Measurements from ENCODE around the gene C1QTNF4. TPM values are rescaled to one million over a fixed set of nuclear protein-coding genes. Genes with fewer than 3 reads are reported as not detected.
A peak's percentile ranks its signal among the peaks of the same experiment; 100 is the strongest.
"Not testable (repeated sequence)": the region's sequence is repeated elsewhere in the genome, so short reads cannot be mapped to it uniquely, and the experiment has no call there.

Gene C1QTNF4
- total and polyA plus RNA-seq, 10 donors: 0.41 to 2.5 (median 1.3) TPM

GRCh38 chr11:47560426-47560825, 33.8 kb downstream of the C1QTNF4 start:
- H3K9me3 ChIP-seq: no peaks in the 10 kb centered on the region
- no peak overlapping the region for H3K27ac ChIP-seq
- intact Hi-C loops (cut with DNase I; ENCODE audit: low total_unique reads): no loop called here
- peaks cover 5 to 13% (median 11%) of the 10 kb centered on the region in 6 donors for H3K4me1 ChIP-seq
- WGBS, 5 donors: 65 to 89% (median 83%) methylated on average over 2 of the region's 2 CpGs
- H3K36me3 ChIP-seq: no peaks in the 10 kb centered on the region
- no peak for DNase-seq
- no peak overlapping the region for H3K4me3 ChIP-seq
- TF ChIP-seq CTCF (IDR thresholded peaks at IDR 0.05 in 8 of 11, conservative IDR thresholded peaks at IDR 0.05 in 3 of 11) (no peak), POLR2A (IDR thresholded peaks at IDR 0.05) (no peak), POLR2AphosphoS5 (IDR thresholded peaks at IDR 0.05) (no peak)
- H3K27me3 ChIP-seq (replicated peaks in 1 of 7): no peaks in the 10 kb centered on the region

DNA sequence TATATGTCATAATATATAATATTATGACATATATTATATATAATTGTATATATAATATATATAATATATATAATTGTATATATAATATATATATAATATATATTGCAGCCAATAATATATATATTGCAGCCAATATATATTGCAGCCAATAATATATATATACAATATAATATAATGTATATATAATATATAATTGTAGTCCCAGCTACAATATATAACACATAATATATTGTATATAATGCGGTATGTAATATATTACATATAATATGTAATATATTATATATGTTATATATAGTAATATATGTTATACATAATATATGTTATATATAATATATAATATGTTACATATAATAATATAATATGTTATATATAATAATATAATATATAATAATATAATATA, 35.5 kb downstream of the C1QTNF4 start:
- 95 to 100% (median 98%) methylated on average over 1 of the region's 1 CpG for WGBS, 5 donors
- H3K27ac ChIP-seq: no peak overlapping the region

DNA sequence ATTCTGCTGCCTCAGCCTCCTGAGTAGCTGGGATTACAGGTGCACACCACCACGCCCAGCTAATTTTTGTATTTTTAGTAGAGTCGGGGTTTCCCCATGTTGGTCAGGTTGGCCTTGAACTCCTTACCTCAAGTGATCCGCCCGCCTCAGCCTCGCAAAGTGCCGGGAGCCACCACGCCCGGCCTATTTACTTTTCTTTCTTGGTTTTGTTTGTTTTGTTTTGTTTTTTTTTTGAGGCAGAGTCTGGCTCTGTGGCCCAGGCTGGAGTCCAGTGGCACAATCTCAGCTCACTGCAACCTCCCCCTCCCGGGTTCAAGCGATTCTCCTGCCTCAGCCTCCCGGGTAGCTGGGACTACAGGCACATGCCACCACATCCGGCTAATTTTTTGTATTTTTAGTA, 37.2 kb downstream of the C1QTNF4 start:
- H3K36me3 ChIP-seq; H3K9me3 ChIP-seq; H3K27ac ChIP-seq; intact Hi-C loops (cut with DNase I; ENCODE audit: low total_unique reads); H3K27me3 ChIP-seq (replicated peaks in 1 of 7); H3K4me3 ChIP-seq: not testable (repeated sequence)
- DNase-seq: peak; percentile 41
- peaks cover 0 to 15% (median 8%) of the 10 kb centered on the region in 6 donors for H3K4me1 ChIP-seq
- WGBS, 5 donors: 90 to 96% (median 93%) methylated on average over 12 of the region's 12 CpGs

More for the DNA sequence above, 35.5 kb downstream of the C1QTNF4 start:
- no peak for DNase-seq
- Histone ChIP-seq H3K4me1 (peaks cover 0 to 4% (median 1%) of the 10 kb centered on the region in 6 donors), H3K4me3 (no peak overlapping the region), H3K36me3 (no peaks in the 10 kb centered on the region), H3K27me3 (replicated peaks in 1 of 7) (no peaks in the 10 kb centered on the region), H3K9me3 (no peaks in the 10 kb centered on the region)
- intact Hi-C loops (cut with DNase I; ENCODE audit: low total_unique reads): no loop called here
- TF ChIP-seq CTCF (IDR thresholded peaks at IDR 0.05 in 8 of 11, conservative IDR thresholded peaks at IDR 0.05 in 3 of 11) (no peak), POLR2AphosphoS5 (IDR thresholded peaks at IDR 0.05) (no peak), POLR2A (IDR thresholded peaks at IDR 0.05) (no peak)

GRCh38 chr11:47553406-47553743, 40.8 kb downstream of the C1QTNF4 start:
- TF ChIP-seq CTCF (IDR thresholded peaks at IDR 0.05 in 8 of 11, conservative IDR thresholded peaks at IDR 0.05 in 3 of 11): peak in 8 of 11 experiments; percentile 2 to 63 (median 23)
- TF ChIP-seq POLR2A (IDR thresholded peaks at IDR 0.05): no peak
- TF ChIP-seq POLR2AphosphoS5 (IDR thresholded peaks at IDR 0.05): no peak
- peaks cover 27 to 51% (median 44%) of the 10 kb centered on the region in 6 donors for H3K4me1 ChIP-seq
- H3K27me3 ChIP-seq (replicated peaks in 1 of 7): no peaks in the 10 kb centered on the region
- intact Hi-C loops (cut with DNase I; ENCODE audit: low total_unique reads): no loop called here
- H3K36me3 ChIP-seq: peaks cover 0 to 9% (median 0%) of the 10 kb centered on the region in 6 donors
- peak overlapping the region in 7 of 8 donors; percentile 82 to 99 (median 95) for H3K4me3 ChIP-seq
- peak overlapping the region in 7 of 8 donors; percentile 92 to 98 (median 95) for H3K27ac ChIP-seq
- H3K9me3 ChIP-seq: no peaks in the 10 kb centered on the region
- no peak for DNase-seq
- 7 to 26% (median 20%) methylated on average over 6 to 9 of the region's 9 CpGs for WGBS, 5 donors
